VCaP (cell line): ENCODE data around the gene RPP21.

Experiments used
- H3K27ac ChIP-seq: fragments of 450-650 bp; 2 replicates; pipeline ENCODE4 v1.5.1; 2017
- TF ChIP-seq, protein P1 (sequence below): fragments of 450-650 bp; conservative IDR thresholded peaks from 2 replicates; pipeline ENCODE4 v1.5.1; 2017; ENCODE audit warnings: mild to moderate bottlenecking, moderate library complexity

The RPP21 gene

DNA sequence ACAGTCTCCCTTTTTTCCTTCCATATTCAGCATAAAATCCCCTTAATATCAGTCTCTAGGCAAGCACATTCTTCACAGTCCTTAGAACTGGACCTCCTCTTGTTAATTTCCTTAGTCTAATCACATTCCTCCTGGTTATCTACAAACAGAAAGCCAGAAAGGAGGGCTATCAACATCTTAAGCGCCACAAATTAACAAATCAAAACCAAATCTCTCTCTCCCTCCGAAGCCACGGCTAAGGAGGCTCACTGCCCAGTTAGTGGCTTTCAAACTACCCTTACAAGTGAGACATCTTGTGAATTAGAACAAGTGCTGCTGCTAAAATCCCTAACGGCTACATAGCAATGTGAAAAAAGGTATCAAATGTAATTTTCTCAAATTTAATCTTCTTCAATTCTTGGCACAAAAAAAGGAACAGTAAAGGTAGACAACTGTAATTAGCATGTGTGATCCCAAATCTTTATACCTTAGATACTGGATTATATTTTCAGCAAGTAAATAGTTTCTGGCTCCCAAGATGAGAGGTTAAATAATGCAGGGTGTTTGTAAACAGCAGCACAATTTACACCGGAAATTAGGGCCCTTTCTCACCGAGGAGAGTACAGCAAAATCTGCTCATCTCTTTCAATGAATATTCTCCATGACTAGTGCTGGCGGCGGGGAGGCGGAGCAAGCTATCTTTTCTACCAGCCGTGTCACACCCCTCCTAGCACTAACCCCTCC lies 19.6 kb upstream of the RPP21 start:
- TF ChIP-seq, protein P1, sequence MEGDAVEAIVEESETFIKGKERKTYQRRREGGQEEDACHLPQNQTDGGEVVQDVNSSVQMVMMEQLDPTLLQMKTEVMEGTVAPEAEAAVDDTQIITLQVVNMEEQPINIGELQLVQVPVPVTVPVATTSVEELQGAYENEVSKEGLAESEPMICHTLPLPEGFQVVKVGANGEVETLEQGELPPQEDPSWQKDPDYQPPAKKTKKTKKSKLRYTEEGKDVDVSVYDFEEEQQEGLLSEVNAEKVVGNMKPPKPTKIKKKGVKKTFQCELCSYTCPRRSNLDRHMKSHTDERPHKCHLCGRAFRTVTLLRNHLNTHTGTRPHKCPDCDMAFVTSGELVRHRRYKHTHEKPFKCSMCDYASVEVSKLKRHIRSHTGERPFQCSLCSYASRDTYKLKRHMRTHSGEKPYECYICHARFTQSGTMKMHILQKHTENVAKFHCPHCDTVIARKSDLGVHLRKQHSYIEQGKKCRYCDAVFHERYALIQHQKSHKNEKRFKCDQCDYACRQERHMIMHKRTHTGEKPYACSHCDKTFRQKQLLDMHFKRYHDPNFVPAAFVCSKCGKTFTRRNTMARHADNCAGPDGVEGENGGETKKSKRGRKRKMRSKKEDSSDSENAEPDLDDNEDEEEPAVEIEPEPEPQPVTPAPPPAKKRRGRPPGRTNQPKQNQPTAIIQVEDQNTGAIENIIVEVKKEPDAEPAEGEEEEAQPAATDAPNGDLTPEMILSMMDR, result no peak
- peak overlapping the region; percentile 92 for H3K27ac ChIP-seq

DNA sequence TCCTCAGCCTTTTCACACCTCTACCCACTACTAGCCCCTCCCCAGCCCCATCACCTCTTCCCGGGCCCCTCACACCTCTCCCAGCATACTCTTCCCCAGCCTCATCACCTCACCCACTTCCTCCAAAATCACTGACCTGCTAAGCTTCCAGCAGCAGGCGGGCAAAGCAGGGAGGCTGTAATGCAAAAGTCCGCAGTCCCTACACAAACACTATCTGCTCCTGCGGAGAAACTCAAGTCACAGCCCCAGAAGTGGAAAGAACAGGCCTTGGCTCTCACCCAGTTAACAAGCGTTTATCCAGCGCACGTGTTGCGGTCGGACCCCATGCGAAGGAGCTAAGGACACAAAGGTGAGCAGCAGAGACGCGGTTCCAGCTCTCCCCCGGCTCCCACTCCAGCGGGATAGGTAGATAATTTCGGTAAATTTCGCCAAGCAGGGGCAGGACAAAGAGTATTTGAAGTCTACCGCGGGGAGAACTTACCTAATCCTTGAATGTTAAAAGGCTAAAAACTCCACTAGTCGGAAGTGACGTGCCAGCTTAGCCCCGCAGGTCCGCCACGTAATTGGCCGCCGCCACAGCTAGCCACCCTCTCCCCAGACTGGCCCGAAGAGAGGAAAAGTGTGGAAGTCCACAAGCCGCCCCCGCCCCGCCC lies 19.0 kb upstream of the RPP21 start:
- TF ChIP-seq, protein P1, result no peak
- peak overlapping the region; percentile 92 for H3K27ac ChIP-seq

DNA sequence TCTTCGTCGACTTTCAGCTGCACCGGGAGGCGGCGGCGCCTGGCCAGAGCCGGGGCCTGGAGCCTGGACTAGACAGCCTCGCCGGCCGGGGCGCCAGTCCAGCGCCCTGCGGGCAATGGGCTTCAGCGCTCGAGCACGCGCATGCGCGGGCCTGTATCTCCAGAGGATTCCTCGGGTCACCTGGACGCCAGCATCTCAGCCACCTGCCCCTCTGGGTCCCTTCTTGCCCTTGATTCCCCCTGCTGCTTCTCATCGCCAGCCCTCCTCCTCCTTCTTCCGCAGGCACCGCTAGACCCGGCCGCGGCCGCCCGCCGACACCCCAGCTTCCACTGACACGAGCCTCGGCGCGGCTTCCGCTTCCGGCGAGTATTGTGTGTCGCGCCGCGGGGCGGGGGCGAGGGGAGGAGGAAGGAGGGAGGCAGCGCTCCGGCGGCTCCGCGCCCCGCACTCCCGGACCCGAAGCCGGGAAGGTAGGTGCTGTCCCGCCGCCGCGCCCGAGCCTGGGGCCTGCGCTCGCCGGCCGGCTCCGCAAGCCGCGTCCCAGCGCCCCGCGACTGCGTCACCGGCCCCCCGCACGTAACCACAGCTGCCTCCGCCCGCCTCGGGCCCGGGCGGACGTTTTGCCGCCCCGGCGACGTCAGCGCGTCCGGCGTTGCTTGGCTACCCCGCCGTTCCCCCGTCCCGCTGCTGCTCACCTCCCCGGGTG lies 18.3 kb upstream of the RPP21 start, which contains the start of gene TRIM39:
TSS of gene TRIM39 (plus strand) at position 402 of the 706 bp plus-strand sequence. CDS start 2,391 bp downstream, outside the sequence.
- H3K27ac ChIP-seq, result peak within 1 kb of the TSS; percentile 92
- TF ChIP-seq, protein P1, result no peak

DNA sequence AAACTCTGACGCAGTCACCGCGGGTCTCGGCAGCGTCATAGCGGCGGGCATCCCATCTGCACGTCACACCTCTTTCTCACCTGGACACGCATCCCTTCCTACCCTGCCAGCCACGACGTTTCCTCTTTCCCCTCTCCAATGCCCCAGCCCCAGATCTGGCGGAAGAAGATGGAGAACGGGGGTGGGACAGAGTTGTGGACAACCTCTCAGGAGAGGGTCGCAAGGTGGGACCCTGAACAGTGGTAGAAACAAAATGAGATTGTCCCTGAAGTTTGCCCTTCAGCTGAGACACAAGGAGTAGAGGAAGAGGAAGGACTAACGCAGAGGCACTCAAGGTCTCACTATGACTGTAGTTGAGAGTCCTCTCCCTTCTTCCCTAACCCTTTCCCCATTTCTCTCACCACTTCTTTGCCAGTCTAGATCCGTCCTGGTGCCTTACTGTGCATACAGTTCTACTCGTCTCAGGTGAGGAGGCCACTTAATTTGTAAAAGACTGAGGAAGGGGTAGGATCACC lies 17.7 kb upstream of the RPP21 start:
- peak overlapping the region; percentile 92 for H3K27ac ChIP-seq
- TF ChIP-seq, protein P1, result no peak

DNA sequence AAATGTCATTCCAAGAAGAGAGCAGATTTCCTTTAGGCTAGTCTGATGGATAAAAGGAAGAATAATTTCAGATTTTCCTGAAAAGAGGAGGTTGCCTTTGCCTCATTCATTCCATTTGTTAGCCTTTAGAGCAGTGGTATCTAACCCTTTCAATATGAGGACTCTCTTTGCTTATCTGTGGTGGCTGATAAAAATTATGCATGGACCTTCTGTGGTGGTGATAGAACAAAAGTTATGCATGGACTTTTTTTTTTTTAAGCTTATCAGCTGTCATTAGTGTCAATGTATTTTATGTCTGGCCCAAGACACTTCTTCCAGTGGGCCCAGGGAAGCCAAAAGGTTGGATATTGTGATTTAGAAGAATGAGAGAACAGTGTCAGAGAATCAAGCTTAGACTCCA lies 16.6 kb upstream of the RPP21 start:
- H3K27ac ChIP-seq, result no peak overlapping the region
- TF ChIP-seq, protein P1, result no peak

DNA sequence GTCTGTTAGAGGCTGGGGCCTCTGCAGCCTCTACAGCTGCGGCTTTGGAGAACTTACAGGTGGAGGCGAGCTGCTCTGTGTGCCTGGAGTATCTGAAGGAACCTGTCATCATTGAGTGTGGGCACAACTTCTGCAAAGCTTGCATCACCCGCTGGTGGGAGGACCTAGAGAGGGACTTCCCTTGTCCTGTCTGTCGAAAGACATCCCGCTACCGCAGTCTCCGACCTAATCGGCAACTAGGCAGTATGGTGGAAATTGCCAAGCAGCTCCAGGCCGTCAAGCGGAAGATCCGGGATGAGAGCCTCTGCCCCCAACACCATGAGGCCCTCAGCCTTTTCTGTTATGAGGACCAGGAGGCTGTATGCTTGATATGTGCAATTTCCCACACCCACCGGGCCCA lies 15.6 kb upstream of the RPP21 start:
- TF ChIP-seq, protein P1, result no peak
- H3K27ac ChIP-seq, result no peak overlapping the region

DNA sequence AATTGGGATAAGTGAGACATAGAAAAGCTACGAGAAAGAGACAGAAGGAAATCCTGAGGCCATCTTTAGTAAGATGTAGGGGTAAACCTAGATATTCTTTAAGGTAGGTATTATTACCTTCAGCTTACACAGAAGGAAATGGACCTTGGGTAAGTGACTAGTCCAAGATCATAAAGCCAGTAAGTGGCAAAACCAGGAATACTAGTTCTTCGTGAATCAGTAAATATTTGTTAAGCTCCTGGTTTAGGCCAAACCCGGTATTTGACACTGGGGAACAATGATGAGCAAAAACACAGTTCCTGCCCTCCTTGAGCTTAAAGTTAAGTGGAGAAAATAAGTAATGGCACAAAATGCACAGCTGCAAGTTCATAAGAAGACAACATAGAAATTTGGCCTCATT lies 13.0 kb upstream of the RPP21 start:
- TF ChIP-seq, protein P1, result no peak
- H3K27ac ChIP-seq, result no peak overlapping the region
